ENCODE results near the gene HS3ST5.

HS3ST5 gene

GRCh38 chr6:114297135-114297534 is 45.7 kb downstream of the HS3ST5 start:
- no peak for DNase-seq (ENCODE audit: low spot score)
- in situ Hi-C loops (cut with MboI; ENCODE audit: low sequenced_read_pairs, unreplicated experiment) = no loop called here
- no peak for TF ChIP-seq CTCF (IDR thresholded peaks at IDR 0.05; ENCODE audit: borderline replicate concordance, control extremely low read depth, extremely low read depth, insufficient read depth, missing control alignments)

- TF ChIP-seq CTCF (IDR thresholded peaks at IDR 0.05; ENCODE audit: borderline replicate concordance, control extremely low read depth, extremely low read depth, insufficient read depth, missing control alignments) = no peak
- no peak for DNase-seq (ENCODE audit: low spot score)
- in situ Hi-C loops (cut with MboI; ENCODE audit: low sequenced_read_pairs, unreplicated experiment) = no loop called here
These were observed 50.4 kb downstream of the HS3ST5 start for GRCh38 chr6:114292431-114292830.

- no peak for DNase-seq (ENCODE audit: low spot score)
- TF ChIP-seq CTCF (IDR thresholded peaks at IDR 0.05; ENCODE audit: borderline replicate concordance, control extremely low read depth, extremely low read depth, insufficient read depth, missing control alignments) = no peak
- in situ Hi-C loops (cut with MboI; ENCODE audit: low sequenced_read_pairs, unreplicated experiment) = no loop called here
These were observed 51.4 kb downstream of the HS3ST5 start for GRCh38 chr6:114291428-114291827.

GRCh38 chr6:114290864-114291263 is 52.0 kb downstream of the HS3ST5 start:
- in situ Hi-C loops (cut with MboI; ENCODE audit: low sequenced_read_pairs, unreplicated experiment) = no loop called here
- DNase-seq (ENCODE audit: low spot score) = no peak
- TF ChIP-seq CTCF (IDR thresholded peaks at IDR 0.05; ENCODE audit: borderline replicate concordance, control extremely low read depth, extremely low read depth, insufficient read depth, missing control alignments) = no peak

- in situ Hi-C loops (cut with MboI; ENCODE audit: low sequenced_read_pairs, unreplicated experiment) = no loop called here
- no peak for DNase-seq (ENCODE audit: low spot score)
- TF ChIP-seq CTCF (IDR thresholded peaks at IDR 0.05; ENCODE audit: borderline replicate concordance, control extremely low read depth, extremely low read depth, insufficient read depth, missing control alignments) = no peak
These were observed 53.9 kb downstream of the HS3ST5 start for GRCh38 chr6:114288701-114289495.

GRCh38 chr6:114287461-114287860 is 55.4 kb downstream of the HS3ST5 start:
- DNase-seq (ENCODE audit: low spot score) = no peak
- in situ Hi-C loops (cut with MboI; ENCODE audit: low sequenced_read_pairs, unreplicated experiment) = no loop called here
- no peak for TF ChIP-seq CTCF (IDR thresholded peaks at IDR 0.05; ENCODE audit: borderline replicate concordance, control extremely low read depth, extremely low read depth, insufficient read depth, missing control alignments)
